Measurements from ENCODE around the gene C1QTNF1.
A peak's percentile ranks its signal among the peaks of the same experiment; 100 is the strongest.

C1QTNF1 gene

DNA sequence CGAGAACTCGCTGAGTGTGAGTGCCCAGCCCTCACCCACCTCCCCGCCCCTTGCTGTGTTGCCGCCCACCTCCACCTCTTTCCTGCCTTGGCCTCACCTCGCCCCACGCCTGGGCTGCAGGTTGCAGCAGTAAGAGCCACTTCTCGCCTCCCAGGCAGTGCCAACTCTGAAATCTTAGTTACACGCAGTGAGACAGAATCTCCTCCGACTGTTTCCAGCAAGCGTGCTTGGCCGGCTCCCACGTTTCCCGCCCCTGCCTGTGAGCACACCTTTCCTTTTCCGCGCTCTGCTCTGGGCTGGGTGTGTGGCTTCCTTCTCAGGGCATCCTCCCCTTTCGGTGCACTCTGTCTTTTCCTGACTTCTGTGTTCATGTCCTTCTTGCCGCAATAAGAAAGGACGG, 56.4 kb downstream of the C1QTNF1 start:
- DNase-seq (ENCODE audit: low spot score): no peak

GRCh38 chr17:79080761-79081290, 56.9 kb downstream of the C1QTNF1 start:
- DNase-seq (ENCODE audit: low spot score): no peak

DNA sequence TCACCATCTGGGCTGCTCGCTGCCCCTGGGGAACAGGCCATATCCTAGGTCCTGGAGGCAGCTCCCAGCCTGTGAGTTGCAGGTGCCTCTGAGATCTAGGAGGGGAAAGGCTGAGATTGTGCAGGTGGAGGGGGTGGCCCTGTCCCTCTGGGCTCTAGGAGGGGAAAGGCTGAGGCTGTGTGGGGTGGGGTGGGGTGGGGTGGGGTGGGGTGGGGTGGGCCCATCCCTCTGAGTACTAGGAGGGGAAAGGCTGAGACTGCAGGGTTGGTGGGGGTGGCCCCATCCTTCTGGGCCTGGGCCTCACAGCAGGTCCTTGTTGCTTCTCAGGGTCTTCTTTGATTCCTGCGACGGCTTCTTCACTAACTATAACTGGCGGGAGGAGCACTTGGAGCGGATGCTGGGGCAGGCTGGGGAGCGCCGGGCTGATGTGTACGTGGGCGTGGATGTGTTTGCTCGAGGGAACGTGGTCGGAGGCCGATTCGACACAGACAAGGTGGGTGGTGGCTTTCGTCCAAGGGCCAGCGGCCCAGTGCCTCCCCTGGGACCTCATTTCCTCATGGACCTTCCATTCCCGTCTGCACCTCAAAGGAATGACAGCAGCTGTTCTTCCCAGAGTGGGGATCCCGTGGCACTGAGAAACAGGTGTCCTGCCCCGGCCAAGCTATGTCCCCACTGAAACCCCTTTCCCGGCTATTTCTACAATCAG, 57.8 kb downstream of the C1QTNF1 start:
- no peak for DNase-seq (ENCODE audit: low spot score)

DNA sequence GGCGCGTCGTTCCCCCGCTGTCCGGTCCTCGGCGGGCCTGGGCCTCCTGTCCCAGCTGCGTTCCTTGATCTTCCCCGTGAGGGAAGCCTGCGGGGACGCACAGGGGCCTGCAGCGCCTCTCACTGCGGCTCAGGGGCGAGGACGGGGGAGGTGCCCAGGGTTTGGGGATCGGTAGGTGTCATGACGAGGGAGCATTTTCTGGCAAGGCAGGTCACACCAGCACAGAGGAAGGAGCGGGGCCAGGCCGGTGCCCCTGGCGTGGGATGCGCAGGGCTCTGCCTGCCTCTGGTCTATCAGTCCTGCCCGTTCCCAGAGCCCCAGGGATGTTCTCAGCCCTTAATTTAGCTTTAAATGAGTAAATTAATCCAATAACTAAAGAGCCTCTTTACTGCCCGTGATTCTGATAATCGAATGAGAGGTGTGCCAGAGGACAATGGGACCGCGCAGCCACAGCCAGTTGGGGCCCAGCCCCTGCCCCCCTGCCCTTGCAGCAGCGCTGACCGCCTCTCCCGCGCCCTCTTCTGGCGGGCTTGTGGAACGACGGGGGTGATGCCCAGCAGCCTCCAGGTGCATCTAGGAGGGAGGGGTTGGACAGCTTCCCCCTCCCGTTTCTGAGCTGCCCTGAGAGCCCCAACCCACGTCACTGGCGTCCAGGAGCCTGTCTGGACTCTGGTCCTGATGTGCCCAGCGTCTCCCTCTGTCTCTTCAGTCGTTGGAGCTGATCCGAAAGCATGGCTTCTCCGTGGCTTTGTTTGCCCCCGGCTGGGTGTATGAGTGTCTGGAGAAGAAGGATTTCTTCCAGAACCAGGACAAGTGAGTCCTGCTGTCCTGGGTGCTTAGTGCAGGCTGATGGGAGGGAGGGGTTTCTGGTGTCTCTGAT, 58.6 kb downstream of the C1QTNF1 start:
- peak; percentile 34 for DNase-seq (ENCODE audit: low spot score)

DNA sequence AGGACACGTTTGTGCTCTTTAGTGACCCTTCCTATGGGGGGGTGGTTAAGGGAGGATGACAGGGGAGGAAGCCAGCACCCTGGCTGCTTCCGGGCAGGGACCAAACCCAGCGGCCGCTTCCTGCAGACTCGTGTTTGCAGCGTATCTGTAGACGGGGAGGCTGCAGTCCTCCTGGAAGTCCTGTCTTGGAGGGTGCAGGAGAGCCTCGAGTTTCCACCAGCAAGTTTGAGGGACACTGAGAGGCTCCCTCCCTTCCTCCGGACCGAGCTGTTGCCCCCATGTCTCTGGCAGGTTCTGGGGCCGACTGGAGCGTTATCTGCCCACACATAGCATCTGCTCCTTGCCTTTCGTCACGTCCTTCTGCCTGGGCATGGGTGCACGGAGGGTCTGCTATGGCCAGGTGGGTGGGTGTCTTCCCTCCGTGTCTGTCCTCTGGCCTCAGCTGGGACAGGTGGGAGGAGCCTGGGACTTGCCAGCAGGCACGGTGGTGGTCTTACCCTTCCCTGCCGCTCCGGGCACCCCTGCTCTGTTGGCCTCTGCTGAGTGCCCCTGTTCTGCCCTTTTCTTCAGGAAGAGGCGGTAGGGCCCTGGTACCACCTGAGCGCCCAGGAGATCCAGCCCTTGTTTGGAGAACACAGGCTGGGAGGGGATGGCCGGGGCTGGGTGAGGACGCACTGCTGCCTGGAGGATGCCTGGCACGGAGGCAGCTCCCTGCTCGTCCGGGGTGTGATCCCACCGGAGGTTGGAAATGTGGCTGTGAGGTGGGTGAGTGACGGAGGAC, 59.4 kb downstream of the C1QTNF1 start:
- DNase-seq (ENCODE audit: low spot score): no peak

GRCh38 chr17:79084291-79085153, 60.6 kb downstream of the C1QTNF1 start:
- no peak for DNase-seq (ENCODE audit: low spot score)

GRCh38 chr17:79085154-79085920, 61.4 kb downstream of the C1QTNF1 start:
- DNase-seq (ENCODE audit: low spot score): no peak

GRCh38 chr17:79085921-79086551, 62.1 kb downstream of the C1QTNF1 start:
- no peak for DNase-seq (ENCODE audit: low spot score)

DNA sequence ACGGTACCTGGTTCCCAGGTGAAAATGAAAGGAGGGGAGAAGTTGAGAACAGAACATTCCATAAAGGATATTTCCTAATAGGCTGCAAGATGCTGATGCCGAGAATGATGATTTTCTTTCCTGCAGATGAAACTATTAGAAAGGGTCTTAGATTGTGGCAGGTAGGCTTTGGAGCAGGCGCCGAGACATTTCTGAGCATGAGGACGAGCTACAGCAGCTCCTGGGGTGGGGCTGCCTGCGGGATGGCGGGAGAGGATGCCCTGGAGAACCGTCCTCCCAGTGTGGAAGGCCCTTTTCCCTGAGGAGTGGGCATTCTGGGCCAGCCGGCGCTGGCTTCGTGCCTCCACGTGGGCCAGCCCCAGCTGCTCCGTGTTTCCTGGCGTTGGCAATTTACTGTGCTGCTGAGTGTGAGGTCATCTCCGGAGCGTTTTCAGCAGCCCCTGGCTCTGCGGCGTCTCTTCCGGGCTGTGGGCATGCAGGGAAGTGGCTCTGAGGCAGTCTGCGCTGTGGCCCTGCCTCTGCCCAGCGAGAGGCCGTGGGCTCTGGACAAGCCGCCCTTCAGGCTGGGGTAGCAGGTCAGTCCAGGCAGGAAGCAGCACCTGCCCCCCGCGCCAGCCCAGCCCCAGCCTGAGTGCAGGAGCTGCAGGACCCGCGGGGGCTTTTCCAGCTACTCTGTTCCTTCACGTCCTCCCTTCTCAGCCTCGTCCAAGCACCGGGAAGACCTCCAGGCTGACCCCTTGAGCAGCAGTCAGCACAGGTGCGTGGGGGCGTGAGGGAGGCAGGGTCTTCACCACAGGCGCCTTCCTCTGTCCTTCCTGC, 62.8 kb downstream of the C1QTNF1 start:
- DNase-seq (ENCODE audit: low spot score): no peak

DNA sequence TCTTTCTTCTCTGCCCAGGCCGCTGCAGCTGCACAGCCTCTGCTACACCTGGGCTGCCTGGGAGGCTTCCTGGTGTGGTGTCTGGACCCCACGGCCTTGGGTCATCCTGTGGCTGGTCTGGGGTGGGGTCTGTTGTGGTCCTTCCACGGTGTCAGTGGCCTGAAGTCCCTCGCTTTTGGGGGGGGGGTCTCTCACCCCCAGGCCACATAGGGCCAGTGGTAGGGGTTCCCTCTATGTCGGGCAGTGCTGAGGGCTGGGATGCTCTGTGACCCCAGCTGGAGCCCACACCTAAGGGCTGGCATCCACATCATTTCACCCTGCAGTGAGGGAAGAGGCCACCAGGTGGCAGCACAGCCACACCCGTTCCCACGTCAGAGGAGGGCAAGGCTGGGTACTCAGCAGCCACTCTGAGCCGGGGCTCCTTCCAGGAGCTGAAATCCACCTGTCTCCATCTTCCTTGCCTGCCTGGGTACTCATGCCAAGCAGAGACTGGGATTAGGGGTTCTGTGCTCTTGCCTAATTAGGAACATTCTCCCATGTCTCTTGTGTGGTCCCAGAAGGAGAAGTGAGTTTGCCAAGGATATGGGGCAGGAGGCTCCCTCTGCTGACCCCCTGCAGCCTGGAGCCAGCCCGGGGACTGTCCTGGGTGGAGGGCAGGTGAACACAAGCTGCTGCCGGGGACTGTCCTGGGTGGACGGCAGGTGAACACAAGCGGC, 63.6 kb downstream of the C1QTNF1 start:
- peak; percentile 72 for DNase-seq (ENCODE audit: low spot score)

DNA sequence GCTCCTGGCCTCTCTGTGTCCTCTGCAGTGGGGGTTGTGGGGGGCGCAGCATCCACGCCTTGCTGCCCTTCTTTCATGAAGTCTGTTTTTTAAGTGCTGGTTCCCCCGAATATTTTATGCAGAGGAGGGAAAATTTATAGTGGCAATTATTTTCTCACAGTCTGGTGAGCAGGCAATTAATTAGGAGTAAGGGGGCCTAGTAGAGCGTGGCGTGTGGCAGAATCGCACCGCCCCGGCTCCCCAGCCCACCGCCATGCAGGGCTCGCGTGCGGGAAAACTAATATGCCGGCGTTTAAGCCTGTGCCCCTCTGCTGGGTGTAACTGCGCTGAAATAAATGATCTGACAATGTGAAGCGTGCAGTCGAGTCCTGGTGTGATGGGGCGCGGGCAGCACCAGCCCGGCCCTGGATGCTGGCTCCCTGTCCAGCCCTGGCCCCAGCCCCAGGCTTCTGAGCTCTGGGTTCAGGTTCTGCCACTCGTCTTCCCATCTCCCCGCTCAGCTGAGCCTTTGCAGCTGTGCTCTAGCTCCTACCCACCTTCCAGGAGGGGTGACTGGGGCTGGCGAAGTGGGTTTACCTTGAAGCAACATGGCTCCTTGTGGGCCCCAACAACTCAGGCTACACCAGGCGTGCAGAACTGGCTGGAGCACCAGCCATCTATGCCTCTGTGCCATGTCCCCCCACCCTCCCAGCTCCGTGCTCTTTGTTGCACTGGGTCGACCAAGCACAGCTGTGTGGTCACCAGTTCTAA, 64.5 kb downstream of the C1QTNF1 start:
- DNase-seq (ENCODE audit: low spot score): no peak

- DNase-seq (ENCODE audit: low spot score): no peak
These were observed 65.0 kb downstream of the C1QTNF1 start for GRCh38 chr17:79088997-79089328.

GRCh38 chr17:79089720-79090442, 65.9 kb downstream of the C1QTNF1 start:
- no peak for DNase-seq (ENCODE audit: low spot score)

DNA sequence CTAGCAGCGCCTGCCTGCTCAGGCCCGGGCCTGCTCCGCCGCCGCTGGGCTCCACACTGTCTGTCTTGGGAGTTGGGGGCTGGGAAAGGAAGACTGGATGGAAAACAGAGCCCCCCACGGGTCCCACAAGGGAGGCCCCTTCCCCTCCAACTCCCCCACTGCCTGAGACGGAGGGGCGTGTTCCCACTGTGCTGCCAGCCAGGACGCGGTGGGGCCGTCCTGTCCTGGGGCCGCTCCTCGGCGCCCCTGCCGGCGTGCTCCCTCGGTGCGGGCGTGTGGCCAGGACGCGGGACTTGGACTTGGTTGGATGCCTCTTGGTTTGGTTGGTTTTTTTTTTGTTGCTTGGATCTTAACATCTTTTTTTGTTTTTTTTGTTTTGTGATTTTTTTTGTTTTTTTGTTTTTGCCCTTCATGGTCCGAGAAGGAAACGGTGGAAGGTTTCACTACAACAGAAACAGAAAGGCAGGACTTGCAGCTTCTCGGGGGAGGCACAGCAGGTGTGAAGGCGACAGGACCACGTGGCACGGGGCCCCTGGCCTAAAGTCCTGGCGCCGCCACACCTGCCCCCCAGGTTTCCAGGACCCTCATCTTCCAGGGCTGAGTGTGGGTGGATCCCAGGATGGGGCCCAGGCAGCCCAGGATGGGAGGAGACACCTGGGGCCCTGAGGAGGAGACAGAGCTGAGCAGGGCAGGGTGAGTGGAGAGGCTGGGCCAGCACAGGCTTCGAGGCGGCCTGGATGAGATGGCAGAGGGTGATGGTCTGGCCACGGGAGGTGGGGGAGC, 66.7 kb downstream of the C1QTNF1 start:
- no peak for DNase-seq (ENCODE audit: low spot score)

GRCh38 chr17:79091226-79091670, 67.3 kb downstream of the C1QTNF1 start:
- DNase-seq (ENCODE audit: low spot score): no peak

DNA sequence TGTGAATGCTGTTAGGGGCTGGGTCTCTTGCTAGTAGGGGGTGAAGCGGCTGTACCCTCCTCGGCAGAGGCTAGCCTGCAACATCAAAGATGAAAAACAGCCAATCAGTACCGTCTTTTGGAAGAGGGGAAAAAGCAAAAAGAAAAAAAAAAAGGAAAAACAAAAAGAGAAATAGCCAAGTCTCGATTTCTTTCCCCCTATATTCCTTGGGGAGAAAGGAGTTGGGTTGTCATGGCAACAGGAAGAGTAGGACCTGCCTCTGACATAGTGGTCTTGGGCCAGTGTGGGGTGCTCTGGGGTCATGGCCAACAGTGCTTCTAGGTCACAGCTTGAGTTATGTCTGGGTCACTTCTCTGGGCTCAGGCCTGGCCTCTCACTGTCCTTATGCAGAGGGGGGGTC, 68.6 kb downstream of the C1QTNF1 start:
- DNase-seq (ENCODE audit: low spot score): no peak

All from hematopoietic multipotent progenitor cell treated with erythropoietin and hydrocortisone succinate and interleukin-3 and kit ligand, for 15 days (in vitro differentiated cells).